ENCODE data around the gene CCDC40. TPM values are rescaled to one million over a fixed set of nuclear protein-coding genes. Genes with fewer than 3 reads are reported as not detected.

Gene CCDC40
- total RNA-seq, 1 experiment from 2014 or later = 7.0 TPM

GRCh38 chr17:80017226-80018010, 19.0 kb upstream of the CCDC40 start:
- no peak for DNase-seq (ENCODE audit: low spot score)

DNA sequence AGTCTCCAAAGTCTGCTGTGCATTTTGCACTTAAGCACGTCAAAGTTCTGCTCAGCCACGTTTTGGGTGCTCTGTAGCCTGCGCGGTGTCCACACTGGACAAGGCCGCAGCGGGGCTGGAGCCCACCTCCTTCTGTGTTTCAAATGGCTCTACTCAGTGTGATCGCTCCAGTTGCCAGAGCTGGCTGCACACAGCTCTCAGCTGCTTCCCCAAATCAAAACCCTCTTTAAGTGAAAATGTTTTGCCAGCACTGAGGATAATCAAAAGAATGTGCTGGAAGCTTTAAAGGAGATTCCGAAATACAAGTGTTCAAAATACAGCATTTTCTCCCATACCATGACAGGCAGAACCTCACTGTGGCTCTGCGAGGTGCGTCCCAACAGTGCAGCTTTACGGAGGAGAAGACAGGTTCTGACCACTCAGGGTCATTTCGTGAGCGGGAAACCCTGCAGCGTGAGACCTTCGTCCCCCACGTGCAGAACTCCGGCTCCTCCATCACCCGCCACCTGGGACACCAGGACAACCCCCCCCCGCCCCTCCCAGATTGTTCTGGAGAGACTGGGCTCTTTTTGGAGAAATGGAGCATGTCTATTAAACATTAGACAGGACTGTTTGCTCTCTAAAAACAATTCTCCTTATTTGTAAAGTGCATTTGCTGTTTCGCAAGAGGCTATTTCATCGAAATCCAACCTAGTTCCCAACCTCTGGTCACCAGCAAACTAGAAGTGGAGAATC, 17.4 kb upstream of the CCDC40 start:
- DNase-seq (ENCODE audit: low spot score) = no peak

- no peak for DNase-seq (ENCODE audit: low spot score)
Observed at GRCh38 chr17:80021600-80021999, 14.8 kb upstream of the CCDC40 start.

- no peak for DNase-seq (ENCODE audit: low spot score)
Observed at GRCh38 chr17:80023481-80024205, 12.8 kb upstream of the CCDC40 start.

DNA sequence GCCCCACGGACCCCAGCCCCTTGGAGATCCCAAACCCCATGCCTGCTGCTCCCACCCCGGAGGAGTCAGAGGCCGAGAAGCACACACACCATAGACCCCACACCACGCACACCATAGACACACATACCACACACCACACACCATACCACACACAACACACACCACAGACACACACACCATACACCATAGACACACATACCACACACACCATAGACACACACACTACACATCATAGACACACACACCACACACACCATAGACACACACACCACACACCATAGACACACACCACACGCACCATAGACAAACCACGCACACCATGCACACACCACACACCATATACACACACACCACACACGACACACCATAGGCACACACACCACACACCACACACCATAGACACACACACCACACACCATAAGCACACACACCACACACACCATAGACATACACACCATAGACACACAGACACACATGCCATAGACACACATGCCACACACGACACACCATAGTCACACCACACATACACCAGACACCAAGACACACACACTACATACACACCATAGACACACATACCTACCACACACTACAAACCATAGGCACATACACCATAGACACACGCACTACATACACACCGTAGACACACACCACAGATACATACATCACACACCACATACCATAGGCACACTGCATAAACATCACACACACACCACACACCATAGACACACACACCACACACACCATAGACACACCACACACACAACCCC, 12.1 kb upstream of the CCDC40 start:
- DNase-seq (ENCODE audit: low spot score) = no peak

GRCh38 chr17:80025140-80025539, 11.3 kb upstream of the CCDC40 start:
- DNase-seq (ENCODE audit: low spot score) = no peak

GRCh38 chr17:80025796-80026195, 10.6 kb upstream of the CCDC40 start:
- DNase-seq (ENCODE audit: low spot score) = no peak

DNA sequence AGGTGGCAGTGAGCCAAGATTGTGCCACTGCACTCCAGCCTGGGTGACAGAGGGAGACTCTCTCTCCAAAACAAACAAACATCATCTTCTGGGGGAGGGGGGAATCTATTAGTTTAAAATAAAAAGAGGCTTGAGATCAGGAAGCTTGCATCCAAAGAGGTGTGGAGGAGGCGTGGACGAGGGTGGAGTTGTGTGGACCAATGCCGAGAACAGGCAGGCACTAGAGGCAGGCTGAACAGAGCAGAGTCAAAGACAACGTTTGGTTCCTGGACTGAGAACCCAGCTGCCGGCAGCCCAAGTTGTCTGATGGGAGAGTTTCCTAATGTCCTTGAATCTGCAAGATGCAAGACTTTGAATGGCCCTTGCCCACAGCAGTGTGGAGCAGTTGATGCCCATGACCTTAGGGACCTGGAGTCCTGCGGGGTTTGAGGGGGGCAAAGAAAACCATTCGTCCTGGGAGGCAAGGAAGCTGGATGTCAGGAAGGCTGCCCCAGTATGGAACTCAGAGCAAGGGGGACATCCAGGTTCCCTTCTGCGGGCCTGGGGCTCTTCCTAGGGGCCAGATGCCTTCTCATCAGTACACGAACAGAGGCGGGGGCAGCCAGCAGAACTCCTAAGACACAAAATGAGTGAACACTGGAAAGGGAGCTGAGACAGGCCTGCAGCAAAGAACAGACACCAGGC, 9.9 kb upstream of the CCDC40 start:
- no peak for DNase-seq (ENCODE audit: low spot score)

DNA sequence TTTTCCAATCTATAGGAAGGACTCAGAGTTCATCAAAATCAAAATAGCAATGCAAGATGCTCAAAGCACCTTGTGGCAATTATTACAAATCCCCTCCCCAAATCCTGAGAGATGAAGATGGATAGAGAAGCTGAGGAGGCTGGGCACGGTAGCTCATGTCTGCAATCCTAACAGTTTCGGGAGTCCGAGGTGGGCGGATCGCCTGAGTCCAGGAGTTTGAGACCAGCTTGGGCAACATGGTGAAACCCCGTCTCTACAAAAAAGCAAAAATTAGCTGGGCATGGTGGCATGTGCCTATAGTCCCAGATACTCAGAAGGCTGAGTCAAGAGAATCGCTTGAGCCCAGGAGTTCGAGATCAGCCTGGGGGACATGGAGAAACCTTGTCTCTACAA, 9.4 kb upstream of the CCDC40 start:
- DNase-seq (ENCODE audit: low spot score) = no peak

DNA sequence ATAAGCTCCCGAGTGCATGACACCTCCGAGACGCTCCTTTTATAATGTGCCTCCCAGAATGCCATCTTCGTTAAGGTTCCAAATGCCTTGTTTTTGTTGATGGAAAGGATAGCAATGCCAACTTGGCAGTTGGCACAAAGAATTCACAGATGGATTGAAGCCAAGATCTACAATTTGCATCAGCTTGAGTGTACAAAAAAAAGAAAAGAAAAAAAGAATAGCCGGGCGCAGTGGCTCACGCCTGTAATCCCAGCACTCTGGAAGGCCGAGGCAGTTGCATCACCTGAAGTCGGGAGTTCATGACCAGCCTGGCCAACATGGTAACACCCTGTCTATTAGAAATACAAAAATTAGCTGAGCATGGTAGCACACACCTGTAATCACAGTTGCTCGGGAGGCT, 8.4 kb upstream of the CCDC40 start:
- no peak for DNase-seq (ENCODE audit: low spot score)

DNA sequence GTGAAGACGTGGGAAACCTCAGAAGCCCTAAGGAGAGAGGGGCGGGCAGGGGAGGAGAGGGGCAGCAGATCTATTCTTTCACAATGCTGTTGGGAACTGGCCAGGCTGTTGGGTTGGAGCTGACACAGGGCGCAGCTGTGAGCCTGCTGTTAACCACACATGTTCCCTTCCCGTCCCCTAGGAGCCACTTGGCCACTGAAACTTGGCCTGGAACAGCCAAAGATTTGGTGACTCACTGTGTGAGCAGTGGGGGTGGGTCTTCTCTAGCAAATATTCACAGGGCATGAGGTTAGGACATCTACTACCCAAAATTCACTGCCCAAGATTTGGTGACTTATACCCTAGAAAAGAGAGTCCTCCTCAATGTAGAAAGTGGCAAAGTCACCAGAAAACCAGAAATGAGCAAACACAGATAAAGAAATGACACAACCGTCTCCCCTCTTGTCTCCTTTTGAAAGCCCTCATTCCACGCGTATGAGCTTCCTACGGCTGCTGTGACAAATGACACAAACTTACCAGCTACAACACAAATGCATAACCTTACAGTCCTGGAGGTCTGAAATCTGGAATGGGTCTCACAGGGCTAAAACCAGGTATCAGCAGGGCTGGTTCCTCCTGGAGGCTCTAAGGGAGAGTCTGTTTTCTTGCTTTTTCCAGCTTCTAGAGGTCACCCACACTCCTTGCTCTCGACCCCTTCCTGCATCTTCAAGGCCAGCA, 7.0 kb upstream of the CCDC40 start:
- DNase-seq (ENCODE audit: low spot score) = peak; percentile 41

- peak; percentile 85 for DNase-seq (ENCODE audit: low spot score)
Observed at GRCh38 chr17:80030730-80031410, 5.6 kb upstream of the CCDC40 start.

- no peak for DNase-seq (ENCODE audit: low spot score)
Observed at GRCh38 chr17:80031691-80032430, 4.6 kb upstream of the CCDC40 start.

DNA sequence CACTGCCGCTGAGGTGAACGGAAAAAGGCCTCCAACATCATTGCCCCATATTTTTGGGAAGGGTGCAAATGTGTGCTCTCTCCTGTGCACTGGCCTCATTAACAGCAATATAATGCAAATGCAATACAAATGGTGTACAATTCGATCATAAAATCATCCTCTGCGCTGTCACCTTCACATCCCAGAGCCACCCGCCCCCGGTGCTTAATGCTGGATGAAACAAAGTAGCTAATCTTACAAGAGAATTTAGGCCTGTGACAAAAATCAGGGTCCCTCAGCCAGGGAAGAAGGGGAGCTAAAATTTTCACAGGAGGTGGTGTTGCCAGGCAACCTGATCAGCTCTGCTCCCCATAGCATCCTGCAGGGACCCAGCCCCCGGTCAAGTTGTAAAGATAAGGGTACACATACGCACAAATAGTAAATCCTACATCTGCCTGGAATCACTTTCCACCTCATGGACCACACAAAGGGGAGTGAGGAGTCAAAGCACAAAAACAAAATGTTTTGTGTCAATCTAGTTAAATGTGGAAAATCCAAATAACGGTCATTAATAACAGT, 3.7 kb upstream of the CCDC40 start:
- DNase-seq (ENCODE audit: low spot score) = no peak

DNA sequence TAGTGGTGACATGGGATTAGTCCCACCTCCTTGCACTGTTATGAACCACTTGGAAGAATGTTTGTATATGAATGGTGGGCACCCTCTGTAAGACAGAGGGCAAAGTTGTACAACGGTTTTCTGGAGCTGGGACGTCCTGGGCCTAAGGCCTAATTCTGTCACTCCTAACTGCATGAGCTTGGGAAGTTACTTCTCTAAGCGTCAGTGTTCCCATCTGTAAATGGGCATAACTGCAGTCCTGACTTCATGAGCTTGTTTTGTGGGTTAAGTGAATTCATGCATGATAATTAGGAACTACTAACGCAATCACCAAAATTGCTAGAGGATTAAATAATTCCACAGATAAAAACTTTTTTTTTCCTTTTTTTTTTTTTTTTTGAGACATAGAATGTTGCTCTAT, 2.6 kb upstream of the CCDC40 start:
- no peak for DNase-seq (ENCODE audit: low spot score)

- DNase-seq (ENCODE audit: low spot score) = peak; percentile 28
Observed at GRCh38 chr17:80034791-80035686, 1.4 kb upstream of the CCDC40 start.

GRCh38 chr17:80035687-80035936, 830 bp upstream of the CCDC40 start, which contains the start of gene TBC1D16:
Gene TBC1D16, minus strand, starts transcription at chr17:80035872. Its CDS starts 22,325 bp downstream, at chr17:80013547.
- DNase-seq (ENCODE audit: low spot score) = no peak

Measured in HT-29 (cell line).